Measurements from ENCODE around the gene PCCA. TPM values are rescaled to one million over a fixed set of nuclear protein-coding genes. Genes with fewer than 3 reads are reported as not detected.

The PCCA gene
- total RNA-seq, 4 donors from 2014 or later = 46.9 to 66.0 (median 49.4) TPM

- no peaks in the 10 kb centered on the region for H3K36me3 ChIP-seq
- peaks cover 0 to 2% (median 0%) of the 10 kb centered on the region in 4 donors for H3K4me1 ChIP-seq
- H3K27me3 ChIP-seq = no peaks in the 10 kb centered on the region
- DNase-seq = no peak
- H3K9me3 ChIP-seq = no peaks in the 10 kb centered on the region
- TF ChIP-seq CTCF (IDR thresholded peaks at IDR 0.05) (no peak), POLR2A (IDR thresholded peaks at IDR 0.05) (no peak)
- no peak overlapping the region for H3K4me3 ChIP-seq
- H3K27ac ChIP-seq = no peak overlapping the region
Measured at GRCh38 chr13:100240109-100240779, 151.4 kb downstream of the PCCA start.

- no peak for DNase-seq
- no peaks in the 10 kb centered on the region for H3K27me3 ChIP-seq
- no peak for TF ChIP-seq POLR2A (IDR thresholded peaks at IDR 0.05)
- no peak for TF ChIP-seq CTCF (IDR thresholded peaks at IDR 0.05)
- no peaks in the 10 kb centered on the region for H3K36me3 ChIP-seq
- H3K27ac ChIP-seq = no peak overlapping the region
- H3K4me3 ChIP-seq = no peak overlapping the region
- H3K4me1 ChIP-seq = no peaks in the 10 kb centered on the region
- H3K9me3 ChIP-seq = no peaks in the 10 kb centered on the region
Measured at GRCh38 chr13:100244431-100244830, 155.5 kb downstream of the PCCA start.

- no peak for DNase-seq
- TF ChIP-seq CTCF (IDR thresholded peaks at IDR 0.05) (no peak), POLR2A (IDR thresholded peaks at IDR 0.05) (no peak)
Measured at GRCh38 chr13:100245104-100245503, 156.2 kb downstream of the PCCA start.

GRCh38 chr13:100247937-100248336, 159.0 kb downstream of the PCCA start:
- Histone ChIP-seq H3K36me3 (no peaks in the 10 kb centered on the region), H3K4me1 (no peaks in the 10 kb centered on the region), H3K9me3 (no peaks in the 10 kb centered on the region), H3K4me3 (no peak overlapping the region), H3K27ac (no peak overlapping the region), H3K27me3 (no peaks in the 10 kb centered on the region)
- TF ChIP-seq POLR2A (IDR thresholded peaks at IDR 0.05) (no peak), CTCF (IDR thresholded peaks at IDR 0.05) (no peak)
- no peak for DNase-seq

More at GRCh38 chr13:100245104-100245503, 156.2 kb downstream of the PCCA start:
- Histone ChIP-seq H3K9me3 (no peaks in the 10 kb centered on the region), H3K4me1 (no peaks in the 10 kb centered on the region), H3K27me3 (no peaks in the 10 kb centered on the region), H3K27ac (no peak overlapping the region), H3K36me3 (no peaks in the 10 kb centered on the region), H3K4me3 (no peak overlapping the region)

- Histone ChIP-seq H3K36me3 (no peaks in the 10 kb centered on the region), H3K27me3 (no peaks in the 10 kb centered on the region), H3K4me1 (no peaks in the 10 kb centered on the region), H3K27ac (no peak overlapping the region), H3K9me3 (no peaks in the 10 kb centered on the region), H3K4me3 (no peak overlapping the region)
- no peak for DNase-seq
- TF ChIP-seq CTCF (IDR thresholded peaks at IDR 0.05) (no peak), POLR2A (IDR thresholded peaks at IDR 0.05) (no peak)
Measured at GRCh38 chr13:100254002-100254401, 165.1 kb downstream of the PCCA start.

Measured in Peyer's patch (tissue), 4 donors.